Epithelial cell of proximal tubule (primary cell): Measurements from ENCODE around the gene CAMTA1. TPM values are rescaled to one million over a fixed set of nuclear protein-coding genes. Genes with fewer than 3 reads are reported as not detected.

Experiments
- DNase-seq: peaks from one replicate; pipeline ENCODE4 v3.0.0-alpha.2; 2011; ENCODE audit warnings: low read depth
- H3K4me3 ChIP-seq: 2 replicates; pipeline ENCODE4 v1.5.1; 2011; ENCODE audit warnings: low read depth, mild to moderate bottlenecking, low read length
- CTCF ChIP-seq: conservative IDR thresholded peaks from 2 replicates; pipeline ENCODE4 v1.5.1; 2012; ENCODE audit warnings: low read depth, mild to moderate bottlenecking, low read length
- total RNA-seq: library from RNA; depleted of rRNA; stranded (reverse); fragments of >200 nt; gene quantifications from 2 replicates; pipeline ENCODE4 v1.2.3, GENCODE V29; 2015

Gene CAMTA1
- total RNA-seq, 1 donor from 2014 or later: 79.2 TPM

DNA sequence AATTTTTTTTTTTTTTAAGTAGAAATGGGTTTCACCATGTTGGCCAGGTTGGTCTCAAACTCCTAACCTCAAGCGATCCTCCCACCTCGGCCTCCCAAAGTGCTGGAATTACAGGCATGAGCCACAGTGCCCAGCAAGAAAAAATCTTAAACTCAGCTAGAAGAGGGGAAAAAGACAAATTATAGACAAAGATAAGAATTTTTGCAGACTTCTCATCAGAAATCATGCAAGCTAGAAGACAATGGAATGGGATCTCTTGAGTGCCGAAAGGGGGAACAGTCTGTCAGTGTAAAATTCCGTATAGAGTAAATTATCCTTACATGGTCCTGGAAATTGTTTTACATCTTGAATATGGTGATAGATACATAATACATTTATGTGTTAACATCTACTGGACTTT, 294.4 kb downstream of the CAMTA1 start:
- H3K4me3 ChIP-seq: no peak overlapping the region
- TF ChIP-seq CTCF: no peak
- no peak for DNase-seq

GRCh38 chr1:7084232-7084894, 299.1 kb downstream of the CAMTA1 start:
- TF ChIP-seq CTCF: no peak
- no peak for DNase-seq
- H3K4me3 ChIP-seq: no peak overlapping the region

DNA sequence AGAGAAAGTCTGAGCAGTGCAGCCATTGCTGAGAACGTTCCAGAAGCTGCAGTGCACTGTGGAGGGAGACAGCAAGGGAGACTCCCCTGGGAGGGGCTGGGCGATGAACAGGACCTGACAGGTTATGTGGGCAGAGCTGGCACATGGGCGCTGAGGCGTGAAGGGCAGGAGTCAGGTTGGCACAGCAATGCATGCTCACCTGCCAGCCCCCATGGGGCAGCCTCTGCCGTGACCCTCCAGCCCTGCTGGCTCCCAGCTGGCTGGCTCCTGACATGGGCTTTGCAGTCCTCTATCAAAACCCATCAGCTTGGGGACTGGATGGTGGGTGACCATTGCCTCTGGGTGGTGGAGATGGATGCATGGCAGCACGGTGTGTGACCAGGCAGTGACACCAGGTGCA, 300.3 kb downstream of the CAMTA1 start:
- DNase-seq: no peak
- no peak overlapping the region for H3K4me3 ChIP-seq
- TF ChIP-seq CTCF: no peak

DNA sequence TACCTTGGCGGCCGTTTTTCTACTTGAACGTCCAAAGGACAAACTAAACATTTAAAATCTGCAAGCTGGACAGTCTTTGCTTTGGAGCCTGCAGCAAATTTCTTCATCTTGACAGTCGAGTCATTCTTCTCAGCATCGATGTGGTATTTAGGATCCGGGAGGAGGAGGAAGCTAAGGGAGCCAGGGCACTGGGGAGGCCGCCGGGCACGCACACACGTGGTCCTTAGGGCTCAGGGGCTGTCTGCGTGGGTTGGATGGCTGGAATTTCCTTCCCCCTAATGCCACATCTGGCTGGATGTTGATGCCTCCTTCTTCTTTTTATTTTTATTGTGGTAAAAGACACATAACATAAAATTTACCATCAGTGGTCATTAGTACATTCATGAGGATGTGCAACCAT, 300.9 kb downstream of the CAMTA1 start:
- DNase-seq: no peak
- TF ChIP-seq CTCF: no peak
- H3K4me3 ChIP-seq: no peak overlapping the region

- DNase-seq: no peak
- TF ChIP-seq CTCF: no peak
- no peak overlapping the region for H3K4me3 ChIP-seq
These were observed 302.6 kb downstream of the CAMTA1 start for GRCh38 chr1:7087888-7088287.

GRCh38 chr1:7089497-7089896, 304.2 kb downstream of the CAMTA1 start:
- no peak for DNase-seq
- no peak overlapping the region for H3K4me3 ChIP-seq
- no peak for TF ChIP-seq CTCF

DNA sequence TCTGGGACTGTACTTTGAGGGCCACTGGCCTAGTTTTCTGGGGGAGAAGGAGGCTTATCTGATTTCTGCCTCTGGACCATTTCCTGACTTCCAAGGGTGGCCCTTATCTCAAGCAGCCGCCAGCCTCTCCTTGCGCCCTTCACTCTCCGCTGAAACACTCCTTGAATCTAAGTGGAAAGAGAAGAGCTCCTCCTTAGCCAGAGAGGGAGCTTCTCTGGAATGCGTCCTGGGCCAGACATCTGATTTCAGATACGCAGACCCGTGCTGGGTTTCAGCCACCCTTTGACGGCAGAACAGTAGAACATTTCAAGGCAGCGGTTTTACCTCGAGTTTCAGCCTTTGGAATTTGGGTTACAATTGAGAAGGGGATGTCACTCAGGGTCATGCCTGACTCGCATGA, 308.0 kb downstream of the CAMTA1 start:
- no peak for DNase-seq
- H3K4me3 ChIP-seq: no peak overlapping the region
- TF ChIP-seq CTCF: no peak
